NOMO-1 (cell line): Measurements from ENCODE around the gene RBFOX2.

Experiments
- DNase-seq, 2 experiments: peaks; one replicate each; lab custom pipeline; 2025; ENCODE audit not compliant: unreplicated experiment in 2 of 2; lab: John Stamatoyannopoulos, UW

The RBFOX2 gene

DNA sequence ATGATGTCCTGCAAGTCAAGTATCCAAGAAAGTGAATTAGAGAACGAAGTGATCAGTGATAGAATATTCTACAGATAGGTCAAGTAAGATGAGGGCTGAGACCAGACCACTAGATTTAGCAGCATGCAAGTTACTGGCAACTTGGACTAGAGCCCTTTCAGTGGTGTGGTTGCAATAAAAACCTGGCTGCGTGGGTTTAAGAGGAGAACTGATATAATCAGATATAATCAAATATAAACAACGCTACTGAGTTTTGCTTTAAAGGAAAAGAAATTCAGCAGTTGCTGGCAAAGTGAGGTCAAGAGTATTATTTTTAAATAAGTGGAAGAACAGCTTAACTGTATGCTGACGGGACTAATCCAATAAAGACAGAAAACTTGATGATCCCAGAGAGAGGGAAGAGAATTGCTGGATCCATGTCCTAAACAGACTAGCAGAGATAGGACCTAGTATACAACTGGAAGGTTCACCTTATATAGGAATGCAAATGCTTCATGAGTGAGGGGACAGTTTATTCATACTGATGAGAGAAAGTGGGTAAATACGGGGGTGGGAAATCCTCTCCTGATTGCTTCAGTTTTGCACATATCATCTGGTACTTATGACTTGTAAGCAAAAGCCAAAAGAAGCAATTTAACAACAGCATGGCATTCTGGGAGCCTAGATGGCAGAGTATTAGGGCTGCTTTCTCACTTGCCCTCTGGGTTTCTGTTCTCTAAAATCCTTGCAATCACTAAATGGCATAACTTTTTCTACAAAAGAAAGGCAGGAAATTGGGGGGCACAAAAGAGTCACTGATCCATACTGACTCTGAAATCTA, 146.2 kb downstream of the RBFOX2 start:
- DNase-seq: peak; percentile 20 to 49

DNA sequence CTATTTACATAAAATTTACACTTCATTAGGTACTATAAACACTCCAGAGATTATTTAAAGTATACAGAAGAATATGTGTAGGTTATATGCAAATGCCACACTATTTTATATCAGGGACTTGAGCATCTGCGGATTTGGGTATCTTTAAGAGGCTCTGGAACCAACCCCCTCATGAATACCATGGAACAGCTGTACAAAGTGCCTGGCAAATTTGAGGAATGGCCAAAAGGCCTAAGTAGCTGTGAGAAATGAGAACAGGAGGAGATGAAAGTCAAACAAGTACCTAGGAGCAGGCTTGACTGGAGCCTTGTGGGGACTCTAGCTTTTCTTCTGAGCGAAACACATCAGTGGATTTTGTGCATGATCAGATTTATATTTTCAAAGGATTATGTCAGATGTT, 149.3 kb downstream of the RBFOX2 start:
- no peak for DNase-seq

DNA sequence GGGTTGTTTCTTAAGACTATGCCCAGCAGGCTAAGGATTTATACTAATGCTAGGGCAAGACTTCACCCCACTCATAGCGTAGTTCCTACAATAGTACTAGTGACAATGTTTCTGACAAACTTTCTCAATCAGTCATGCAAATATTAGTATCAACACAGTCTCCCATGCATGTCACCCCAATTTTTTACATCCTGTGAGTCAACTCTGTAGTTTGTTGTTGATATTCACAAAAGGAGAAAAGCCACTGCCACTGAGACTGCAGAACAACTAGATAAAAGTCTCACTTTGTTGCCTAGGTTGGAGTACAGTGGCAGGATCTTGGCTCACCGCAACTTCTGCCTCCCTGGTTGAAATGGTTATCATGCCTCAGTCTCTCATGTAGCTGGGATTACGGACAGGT, 155.2 kb downstream of the RBFOX2 start:
- no peak for DNase-seq

DNA sequence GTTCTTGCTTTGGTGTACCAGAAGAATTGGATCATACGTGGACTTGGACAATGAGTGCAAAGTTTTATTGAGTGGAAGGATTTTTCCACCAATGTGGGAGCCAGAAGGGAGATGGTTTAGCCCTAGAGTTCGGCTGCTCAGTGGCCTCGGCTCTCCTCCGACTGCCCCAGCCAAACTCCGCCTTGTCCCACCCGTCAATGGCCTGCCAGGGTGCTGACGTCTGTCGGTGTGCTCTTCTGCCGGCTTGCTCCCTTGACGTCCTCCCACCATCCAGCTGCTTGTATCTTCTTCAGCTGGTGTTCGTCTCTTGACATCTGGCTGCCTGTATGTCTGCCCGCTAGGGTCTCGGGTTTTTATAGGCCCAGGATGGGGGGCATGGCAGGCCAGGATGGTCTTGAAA, 156.2 kb downstream of the RBFOX2 start:
- no peak for DNase-seq

DNA sequence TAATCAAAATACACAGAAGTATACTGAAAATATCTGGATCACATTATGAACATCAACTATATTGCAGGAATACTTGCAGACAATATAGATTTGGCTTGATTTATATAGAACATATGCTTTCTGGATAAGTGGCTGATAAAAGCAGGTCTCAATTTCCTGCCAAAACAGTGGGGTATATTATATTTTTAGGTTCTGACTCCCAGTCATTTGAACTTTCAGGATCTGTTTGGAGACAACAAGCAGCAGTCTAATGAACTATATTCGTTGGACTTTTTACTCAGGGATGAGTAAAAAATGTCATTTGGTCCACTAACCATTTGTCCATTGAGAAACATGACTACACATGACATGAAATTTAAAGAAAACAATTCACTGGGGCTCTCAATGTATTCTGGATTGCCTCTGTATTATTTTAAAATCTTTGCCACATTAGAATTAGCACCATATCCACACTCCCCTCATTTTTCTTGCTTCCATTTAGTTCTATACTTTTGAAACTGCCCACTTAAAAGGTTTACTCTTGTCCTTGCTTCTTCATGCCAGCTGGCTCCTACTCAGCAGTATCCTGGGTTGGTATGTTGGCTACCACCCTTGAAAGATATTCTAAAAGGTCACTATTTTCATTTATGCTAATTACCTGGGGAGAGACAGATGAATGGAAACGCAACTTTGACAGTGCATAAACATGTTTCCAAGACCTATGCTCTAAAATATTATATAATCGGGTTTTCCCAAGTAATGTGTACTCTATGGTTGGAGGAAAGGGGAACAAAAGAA, 157.9 kb downstream of the RBFOX2 start:
- no peak for DNase-seq

DNA sequence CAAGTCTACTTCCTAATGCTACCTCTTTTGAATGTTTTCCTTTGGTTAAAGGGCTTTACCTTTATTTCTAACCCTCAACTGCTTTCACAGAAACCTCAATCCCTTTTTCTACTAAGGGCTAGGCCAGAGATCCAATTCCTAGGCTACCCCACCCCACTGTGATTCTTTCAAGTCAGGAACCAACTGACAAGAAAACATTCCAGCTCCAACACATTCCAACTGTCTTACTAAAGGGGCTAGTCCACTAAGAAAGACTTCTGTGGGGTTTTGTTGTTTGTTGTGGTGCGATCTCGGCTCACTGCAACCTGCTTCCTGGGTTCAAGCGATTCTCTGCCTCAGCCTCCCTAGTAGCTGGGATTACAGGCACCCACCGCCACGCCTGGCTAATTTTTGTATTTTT, 159.7 kb downstream of the RBFOX2 start:
- no peak for DNase-seq

DNA sequence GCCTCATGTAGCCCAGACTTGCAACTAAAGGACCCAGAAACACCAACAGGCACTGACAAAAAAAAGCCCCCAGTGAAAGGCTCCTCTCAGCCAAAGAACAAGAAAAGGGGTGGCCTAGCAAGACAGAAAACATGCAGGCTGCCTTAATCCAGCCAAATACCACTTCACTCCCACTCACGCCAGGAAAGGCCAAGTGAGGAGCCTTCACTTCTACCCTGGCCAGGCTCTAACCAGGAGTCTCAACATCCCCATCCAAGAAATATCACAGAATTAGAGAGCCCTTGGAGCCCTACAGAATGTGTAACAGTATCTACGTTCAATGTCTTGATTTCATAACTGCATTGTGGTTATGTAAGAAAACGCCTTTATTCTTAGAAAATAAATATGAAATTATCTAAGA, 162.0 kb downstream of the RBFOX2 start:
- DNase-seq: no peak

DNA sequence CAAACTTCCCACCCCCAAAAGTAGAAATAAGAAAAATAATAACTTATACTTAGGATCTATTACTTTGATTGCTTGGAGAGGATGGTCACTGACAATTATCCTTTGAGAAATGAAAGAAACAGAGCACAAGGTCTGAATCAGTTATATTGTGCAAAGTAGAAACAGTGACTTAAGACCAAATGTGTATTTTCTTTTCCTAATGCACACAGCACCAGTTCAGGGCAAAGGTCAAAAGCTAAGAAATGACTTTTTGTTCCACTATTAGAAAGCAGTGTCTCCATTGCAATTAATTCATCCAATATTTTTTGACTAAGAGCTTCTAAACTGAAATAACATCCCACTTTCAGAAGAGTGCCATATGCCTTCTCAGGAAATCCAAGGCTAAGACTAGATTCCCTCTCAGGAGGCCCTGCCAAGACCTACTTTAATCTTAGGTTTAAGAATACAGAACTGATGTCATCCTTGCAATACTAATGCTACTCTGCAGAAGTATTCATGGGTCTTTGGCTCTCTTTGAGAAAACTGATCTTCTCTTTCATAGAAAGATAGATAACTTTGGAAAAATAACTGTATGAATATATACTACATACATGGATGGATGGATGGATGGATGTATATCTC, 164.0 kb downstream of the RBFOX2 start:
- DNase-seq: no peak

DNA sequence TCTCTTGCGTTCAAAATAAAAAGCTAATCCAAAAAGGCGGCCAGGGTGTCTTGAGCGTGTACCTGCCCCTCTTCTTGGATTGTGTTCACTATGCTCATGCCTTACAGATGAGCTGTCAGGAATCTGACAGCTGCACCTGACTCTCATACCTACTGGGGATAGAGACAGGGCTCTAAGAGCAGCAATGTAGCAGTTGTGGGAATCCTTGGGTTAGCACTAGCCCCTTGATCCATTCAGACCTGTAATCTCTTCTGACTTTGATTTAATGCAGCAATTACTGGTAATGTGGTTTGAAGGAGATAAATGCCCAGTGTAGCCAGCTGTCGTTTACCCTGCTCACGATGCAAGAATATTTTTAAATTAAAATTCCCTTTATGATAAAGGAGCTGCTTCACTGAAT, 165.2 kb downstream of the RBFOX2 start:
- DNase-seq: no peak

DNA sequence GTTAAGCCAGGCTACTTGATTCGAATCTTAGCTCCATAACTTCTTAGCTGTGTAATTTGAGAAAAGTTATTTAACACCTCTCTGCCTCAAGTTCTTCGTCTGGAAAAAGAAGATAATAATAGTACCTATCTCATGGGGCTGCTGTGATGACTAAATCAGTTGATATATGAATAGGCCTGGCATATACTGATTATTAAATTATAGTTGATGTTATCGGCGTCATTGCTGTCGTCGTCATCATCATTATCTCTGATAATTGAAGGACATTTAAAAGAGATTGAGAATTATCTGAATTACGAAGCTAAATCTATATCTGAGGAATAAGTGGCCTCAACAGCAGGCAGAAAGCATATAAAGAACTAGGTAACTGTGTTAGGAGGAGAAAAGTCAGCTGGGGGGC, 165.9 kb downstream of the RBFOX2 start:
- DNase-seq: no peak

DNA sequence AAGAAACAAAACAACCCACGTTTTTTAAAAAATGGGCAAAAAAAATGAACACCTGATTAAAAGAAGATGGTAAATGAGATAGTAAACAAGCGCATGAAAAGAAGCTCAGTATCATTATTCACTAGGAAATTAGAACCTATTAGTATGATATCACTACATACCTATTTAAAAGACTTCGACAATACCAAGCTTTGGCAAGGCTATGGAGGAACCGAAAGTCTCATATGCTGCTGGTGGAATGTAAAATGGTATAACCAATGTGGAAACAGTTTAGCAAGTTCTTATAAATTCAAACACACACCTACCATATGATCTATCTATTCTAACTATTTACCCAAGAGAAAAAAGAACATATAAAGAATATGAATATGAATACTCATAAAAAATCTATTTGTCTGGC, 167.2 kb downstream of the RBFOX2 start:
- no peak for DNase-seq

DNA sequence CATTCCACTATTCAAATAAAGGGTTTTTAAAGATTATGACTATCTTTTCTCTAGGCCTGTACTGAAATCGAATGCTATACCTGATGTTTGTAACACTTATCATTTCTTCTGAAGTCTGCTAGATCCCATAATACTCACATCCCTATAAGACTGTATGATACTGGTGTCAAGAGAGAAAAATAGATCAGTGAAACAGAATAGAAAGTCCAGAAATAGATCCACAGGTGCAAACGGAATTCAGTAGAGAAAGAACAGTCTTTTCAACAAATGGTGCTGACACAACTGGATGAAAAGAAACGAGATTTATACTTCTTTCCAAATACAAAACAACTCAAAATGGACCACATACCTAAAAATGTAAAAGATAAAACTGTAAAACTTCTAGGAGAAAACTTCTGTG, 167.8 kb downstream of the RBFOX2 start:
- no peak for DNase-seq

DNA sequence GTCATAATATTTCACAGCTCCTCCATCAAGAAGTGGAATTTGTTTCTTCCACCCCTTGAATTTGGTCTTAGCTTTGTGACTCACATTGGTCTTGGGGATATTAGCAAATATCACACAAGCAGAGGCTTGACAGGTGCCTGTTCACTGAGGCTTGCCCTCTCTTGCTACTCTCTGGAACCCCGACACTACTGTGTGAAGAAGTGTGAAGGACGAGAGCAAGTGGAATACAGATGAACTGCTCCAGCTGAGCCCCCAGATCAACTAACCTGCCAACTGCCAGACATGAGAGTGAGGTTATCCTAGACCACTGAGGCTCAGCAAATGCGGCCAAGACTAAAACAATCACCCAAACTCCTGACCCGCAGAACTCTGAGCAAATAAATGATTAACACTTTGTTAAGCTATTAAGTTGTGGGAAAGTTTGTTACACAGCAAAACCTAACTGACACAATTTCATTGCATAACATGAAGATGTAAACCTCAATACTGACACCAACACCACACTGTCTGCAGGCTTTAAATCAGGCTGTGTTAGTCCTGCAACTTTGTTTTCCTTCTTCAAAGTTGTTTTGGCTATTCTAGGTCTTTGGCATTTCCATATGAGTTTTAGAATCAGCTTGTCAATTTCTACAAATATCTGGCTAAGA, 168.4 kb downstream of the RBFOX2 start:
- DNase-seq: no peak

DNA sequence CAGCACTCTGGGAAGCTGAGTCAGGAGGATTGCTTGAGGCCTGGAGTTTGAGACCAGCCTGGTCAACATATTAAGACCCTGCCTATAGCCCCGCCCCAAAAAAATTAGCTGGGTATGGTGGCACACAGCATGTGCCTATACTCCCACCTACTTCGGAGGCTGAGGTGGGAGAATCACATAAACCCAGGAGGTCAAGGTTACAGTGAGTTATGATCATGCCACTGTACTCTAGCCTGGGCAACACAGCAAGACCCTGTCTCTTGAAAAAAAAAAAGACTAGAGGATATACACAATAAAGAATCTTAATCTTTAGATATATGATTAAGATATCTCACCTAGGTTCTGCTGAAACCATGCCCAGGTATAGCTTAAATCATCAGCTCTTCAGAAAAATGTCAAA, 174.3 kb downstream of the RBFOX2 start:
- DNase-seq: no peak

DNA sequence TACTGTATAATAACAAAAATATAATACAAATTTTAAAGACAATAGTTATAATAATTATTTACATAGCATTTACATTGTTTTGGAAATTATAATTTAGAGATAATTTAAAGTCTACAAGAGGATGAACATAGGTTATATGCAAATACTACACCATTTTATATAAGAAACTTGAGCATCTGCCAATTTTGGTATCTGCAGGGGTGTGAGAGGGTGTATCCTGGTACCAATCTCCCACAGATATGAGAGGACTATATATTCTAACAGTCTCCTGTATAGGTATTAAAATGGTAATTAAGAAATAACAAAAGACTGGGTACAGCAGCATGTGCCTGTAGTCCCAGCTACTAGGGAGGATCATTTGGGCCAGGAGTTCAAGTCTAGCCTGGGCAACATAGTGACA, 176.5 kb downstream of the RBFOX2 start:
- DNase-seq: no peak

DNA sequence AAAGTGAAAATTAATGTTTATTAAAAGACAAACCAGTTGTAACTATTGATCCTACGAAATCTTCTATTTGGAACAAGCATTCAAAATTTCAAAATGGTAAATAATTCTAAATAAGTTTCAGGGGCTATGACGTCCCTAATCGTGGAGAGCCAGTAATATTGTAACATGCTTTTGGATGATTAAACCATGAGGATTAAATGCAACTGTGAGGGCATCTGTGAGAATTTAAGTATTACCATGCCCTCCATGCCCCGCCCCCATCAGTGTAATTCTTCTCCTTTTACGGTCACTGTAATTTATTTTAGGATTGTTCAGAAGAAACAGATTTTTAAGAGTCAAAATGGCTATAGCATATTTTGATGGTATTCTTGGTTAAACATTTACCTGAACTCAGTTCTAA, 177.8 kb downstream of the RBFOX2 start:
- no peak for DNase-seq

DNA sequence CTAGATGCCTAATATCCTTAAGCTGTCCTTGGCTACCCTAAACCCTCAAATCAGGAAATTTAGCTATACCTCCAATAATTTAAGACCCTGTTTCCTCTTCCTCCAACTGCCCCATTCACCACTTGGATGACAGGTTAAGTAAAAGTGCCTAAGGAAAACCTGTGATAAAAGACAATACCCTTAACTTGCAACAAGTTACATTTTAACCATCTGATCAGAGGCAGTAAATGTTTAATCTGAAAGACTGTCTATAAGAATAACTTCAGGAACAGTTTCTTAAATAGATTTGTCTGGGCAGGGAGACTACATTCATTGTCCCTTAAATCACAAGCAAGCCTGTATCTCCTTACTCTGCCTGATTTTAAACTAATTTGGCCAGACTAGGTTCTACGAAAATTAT, 181.8 kb downstream of the RBFOX2 start:
- no peak for DNase-seq

DNA sequence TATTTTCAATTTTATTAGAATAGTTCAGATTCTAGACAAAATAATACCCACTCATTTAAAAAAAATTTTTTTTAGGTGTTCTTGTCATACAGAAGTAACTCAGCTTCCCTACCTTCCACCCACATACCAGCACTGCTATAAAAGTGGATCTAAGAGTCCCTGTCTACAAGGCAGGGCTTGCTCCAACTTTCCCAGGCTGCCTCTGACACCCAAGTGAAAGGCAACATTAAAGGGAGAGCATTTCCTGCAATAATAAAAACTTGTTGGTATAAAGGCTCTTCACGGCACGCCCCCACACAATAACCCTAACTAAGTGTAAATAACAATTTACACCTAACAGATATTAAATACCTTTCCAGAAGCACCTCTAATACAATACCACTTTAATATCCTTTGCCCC, 183.7 kb downstream of the RBFOX2 start:
- DNase-seq: no peak

DNA sequence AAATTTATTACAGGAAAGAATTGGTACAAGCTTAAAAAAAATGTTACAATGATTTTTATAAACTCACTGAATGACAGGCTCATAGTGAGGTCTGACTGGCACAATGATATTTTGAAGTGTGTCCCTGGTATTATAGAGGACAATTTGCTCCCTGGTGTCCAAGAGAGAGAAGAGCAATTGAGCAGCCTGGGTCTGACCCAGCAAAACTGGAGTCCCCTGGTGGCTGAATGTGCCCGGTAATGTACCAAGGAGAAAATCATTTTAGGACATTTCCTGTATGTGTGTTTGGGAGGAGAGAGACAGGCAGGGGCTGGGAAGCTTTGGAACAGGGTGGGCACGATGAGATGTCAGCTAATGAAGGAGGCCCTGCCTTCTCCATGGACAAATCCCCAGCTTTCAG, 185.7 kb downstream of the RBFOX2 start:
- DNase-seq: peak in 1 of 2 experiments; percentile 23

DNA sequence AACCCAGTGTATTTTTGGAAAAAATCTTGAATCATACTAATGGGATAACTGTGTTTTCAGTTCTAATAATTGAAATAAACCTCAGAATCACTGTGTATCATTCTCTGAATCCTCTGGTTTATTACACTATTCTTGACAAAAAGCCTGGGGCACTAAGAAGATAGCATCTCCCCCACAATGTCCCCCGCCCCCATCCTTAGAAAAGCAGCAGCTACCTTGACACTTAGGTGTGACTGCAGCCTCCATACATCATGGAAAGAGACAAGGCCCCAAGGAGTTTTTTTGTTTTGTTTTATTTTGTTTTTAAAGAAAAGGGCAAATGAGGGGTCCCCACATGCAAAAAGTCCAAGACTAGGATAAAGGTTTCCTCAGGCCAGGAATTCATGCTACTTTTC, 186.1 kb downstream of the RBFOX2 start:
- no peak for DNase-seq

DNA sequence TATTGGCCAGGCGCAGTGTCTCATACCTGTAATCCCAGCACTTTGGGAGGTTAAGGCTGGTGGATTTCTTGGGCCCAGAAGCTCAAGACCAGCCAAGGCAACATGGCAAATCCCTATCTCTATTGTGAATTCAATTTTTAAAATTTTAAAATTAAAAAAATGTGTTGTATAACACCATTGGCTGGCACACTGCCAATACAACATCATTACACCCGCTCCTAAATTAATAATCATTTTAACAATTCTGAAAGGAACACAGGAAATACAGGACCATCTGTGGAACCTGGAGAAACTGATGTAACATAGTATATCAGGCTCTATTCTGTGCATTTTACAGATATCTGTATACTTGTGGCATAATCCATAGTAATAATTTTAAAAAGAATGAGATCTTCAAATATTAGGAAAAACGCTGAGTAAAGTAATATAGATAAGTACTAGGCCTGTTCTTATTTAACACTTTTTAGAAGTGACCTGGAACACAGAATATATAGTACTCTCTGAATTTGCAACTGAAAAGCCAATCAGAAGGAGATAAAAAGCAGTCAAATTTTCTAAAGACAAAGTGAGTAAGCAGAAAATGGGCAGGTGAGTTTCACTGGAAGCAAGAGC, 186.6 kb downstream of the RBFOX2 start:
- no peak for DNase-seq
